HG02885 (cell line): ENCODE results near the gene SLC27A6.

ENCODE experiments used
- ATAC-seq: cut with Tn5 transposase; IDR thresholded peaks from one replicate; pipeline ENCODE4 v1.9.1; 2021; ENCODE audit warnings: mild to moderate bottlenecking; ENCODE audit not compliant: unreplicated experiment, poor library complexity

The SLC27A6 gene

DNA sequence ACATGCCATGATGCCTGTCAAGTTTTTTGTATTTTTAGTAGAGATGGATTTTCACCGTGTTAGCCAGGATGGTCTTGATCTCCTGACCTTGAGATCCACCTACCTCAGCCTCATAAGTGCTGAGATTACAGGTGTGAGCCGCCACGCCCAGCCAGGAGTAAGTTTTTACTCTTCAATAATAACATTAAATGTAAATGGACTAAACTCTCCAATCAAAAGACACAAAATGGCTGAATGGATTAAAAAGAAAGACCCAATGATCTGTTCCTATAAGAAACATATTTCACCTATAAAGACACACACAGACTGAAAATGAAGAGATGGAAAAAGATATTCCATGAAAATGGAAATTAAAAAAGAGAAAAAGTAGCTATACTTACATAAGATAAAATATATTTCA, 92.0 kb downstream of the SLC27A6 start:
- no peak for ATAC-seq

DNA sequence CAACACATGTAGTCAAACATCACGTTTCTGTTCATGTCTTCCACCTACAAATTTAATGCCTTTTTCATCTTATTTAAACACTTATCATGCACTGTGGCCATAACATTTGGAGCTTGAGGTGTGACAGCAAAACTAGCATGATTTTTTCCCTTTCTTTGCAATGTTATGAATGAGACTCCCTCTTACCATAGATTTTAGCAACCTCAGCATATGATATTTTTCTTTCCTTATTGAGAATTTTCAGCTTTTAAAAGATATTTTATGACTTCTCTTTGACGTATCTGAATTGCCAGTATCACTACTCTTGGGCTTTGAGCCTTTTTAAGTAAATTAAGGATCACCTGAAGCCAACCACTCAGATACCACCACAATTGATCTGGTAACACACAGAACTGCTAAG, 96.6 kb downstream of the SLC27A6 start:
- no peak for ATAC-seq

DNA sequence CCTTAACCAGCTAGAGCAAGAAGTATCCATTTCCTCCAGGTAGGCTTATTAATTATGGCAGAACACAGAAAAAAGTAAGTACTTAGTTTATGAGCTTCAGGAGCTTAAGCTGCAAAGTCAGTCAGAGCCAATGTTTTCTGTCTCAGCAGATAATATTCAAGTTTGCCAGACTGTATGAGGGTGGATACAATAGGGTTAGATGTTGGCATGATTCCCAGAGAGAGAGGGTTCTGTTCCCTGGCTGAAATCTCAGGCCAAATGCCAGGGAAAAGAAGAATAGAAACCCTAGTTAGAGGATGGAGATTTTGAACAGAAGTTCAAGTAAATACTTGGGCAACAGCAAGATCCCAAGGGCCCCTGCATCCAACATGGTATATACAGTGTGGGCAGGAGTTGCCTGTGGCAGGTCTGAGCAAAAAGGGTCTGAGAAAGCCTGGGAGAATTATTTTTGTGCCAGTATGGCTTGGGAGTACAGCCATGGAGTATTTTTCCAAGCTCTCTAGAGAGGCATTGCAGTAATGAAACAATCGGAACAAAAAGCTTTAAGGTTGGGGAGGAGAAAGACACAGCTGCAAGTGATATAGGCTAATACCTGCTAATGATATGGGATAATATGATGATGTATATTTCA, 98.3 kb downstream of the SLC27A6 start:
- ATAC-seq, result no peak

DNA sequence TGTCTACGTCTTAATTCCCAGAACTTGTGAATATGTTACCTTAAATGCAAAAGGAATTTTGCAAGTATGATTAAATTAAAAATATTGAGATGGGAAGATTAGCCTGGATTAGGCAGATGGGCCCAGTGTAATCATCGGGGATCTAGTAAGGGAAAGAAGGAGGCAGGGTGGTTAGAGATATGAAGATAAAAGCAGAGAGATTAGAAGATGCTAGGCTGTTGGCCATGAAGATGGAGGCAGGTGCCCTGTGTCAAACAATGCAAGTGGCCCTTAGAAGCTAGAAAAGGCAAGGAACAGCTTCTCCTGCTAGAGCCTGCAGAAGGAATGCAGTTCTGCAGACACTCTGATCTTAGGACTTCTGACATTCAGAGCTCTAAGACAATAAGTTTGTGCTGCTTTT, 100.4 kb downstream of the SLC27A6 start:
- no peak for ATAC-seq

DNA sequence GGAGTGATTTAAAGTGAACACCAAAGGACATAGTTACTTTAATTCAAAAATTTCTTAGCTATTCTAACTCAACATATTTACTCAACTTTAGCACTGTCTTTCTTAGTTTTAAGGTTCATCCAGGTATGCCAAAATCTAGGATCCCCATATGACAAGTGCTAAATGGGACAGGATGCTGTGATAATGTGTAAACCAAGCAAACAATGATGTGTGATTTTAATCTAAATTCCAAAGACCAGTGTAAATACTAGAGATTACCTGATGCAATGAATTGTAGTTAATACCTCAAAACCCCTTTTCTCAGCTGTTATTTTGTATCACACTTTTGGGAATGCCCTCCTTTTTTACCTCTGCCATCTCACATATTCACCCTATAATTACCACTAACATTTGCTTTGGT, 102.5 kb downstream of the SLC27A6 start:
- no peak for ATAC-seq

DNA sequence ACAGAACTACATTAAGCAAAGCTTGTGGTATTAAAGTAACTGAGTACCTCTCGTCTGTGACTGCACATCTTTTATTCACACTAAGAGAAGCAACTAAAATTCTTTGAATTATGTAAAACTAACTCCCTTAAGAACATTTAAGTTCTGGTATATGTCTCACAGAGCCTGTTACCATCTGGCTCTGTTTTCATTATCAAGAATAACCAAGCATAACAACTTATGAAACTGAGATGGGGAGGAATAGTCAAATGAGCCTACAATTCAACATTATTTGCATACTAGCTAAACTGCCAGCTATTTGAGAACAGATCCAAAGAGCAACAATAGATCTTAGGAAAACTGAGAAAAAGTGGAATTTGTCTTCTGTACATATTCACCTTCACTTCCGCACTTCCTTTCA, 104.0 kb downstream of the SLC27A6 start:
- ATAC-seq, result peak; percentile 62

DNA sequence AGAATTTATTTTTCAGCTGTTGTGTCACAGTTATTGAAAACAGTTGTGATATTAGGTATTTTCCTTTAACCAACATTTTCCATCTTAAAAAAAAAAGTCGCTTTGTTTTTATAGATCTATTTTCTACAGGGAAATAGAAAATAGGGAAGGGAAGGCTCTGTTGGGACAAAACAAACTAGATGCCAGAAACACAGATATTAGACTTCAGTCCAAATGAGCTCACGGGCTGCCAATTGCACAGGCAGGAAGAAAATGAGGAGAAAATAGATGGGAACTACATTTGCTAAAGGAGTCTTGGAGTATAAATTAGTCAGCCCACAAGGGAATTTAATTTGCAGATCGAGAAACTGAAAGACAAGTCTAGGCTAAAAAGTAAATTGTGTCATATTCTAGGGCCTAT, 107.8 kb downstream of the SLC27A6 start:
- no peak for ATAC-seq

DNA sequence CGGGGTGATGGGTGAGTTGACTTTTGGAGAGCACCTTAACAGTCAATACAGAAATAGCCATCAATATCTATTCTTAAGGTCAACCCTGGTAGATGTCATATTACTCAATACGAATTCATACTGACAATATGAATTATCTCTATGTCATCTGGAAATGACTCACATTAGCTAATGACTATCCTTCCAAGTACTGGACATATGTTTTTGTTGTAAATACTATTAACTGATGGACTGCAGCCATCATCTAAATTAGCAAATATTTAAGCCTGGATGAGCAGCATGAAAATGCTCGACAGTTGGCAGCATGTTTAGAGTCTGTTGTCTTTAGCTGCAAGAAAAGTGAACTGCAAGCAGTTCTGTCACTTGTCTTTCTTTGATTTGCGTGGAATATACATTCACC, 109.6 kb downstream of the SLC27A6 start:
- no peak for ATAC-seq

DNA sequence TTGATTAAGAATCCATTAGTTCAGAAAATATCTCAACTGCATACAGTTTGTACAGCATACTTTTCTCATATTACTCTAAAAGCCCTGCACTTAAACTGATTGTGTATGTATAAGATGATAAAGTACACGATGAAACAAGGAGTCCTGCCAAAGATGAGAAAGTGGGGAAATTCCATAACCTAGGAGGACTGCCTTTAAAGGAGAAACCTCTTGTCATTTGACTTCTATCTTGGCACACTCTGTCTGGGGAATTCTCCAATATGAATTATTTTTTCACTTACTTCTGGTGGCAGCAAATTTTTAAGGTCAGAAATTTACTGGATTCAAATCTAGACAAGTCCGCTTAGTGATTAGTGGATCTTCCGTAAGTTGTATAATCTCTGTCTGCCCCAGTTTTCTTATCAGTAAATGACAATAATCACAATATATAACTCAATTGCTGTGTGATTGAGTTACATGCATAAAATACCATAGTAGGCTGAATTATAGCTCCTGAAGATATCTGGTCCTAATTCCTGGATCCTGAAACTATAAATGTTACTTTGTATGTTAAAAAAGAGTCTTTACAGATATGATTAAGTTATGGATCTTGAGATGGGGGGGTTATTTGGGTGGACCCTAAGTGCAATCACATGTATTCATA, 112.3 kb downstream of the SLC27A6 start:
- no peak for ATAC-seq

DNA sequence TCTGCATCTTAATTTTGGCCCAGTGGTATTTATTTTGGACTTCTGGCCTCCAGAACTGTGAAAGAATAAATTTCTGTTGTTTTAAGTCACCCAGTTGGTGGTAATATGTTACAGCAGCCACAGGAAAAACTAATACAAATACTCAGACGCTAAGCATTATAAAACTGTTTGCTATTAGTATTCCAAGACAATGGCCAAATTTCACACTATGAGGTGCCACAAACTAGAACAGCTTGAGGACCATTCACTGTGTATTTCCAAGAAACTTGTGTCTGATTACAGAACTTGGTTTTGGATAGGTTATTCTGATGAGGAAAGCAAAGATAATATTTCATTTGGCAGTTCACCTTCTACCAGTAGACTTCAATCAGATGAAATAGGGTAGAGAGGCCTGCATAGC, 113.0 kb downstream of the SLC27A6 start:
- no peak for ATAC-seq

DNA sequence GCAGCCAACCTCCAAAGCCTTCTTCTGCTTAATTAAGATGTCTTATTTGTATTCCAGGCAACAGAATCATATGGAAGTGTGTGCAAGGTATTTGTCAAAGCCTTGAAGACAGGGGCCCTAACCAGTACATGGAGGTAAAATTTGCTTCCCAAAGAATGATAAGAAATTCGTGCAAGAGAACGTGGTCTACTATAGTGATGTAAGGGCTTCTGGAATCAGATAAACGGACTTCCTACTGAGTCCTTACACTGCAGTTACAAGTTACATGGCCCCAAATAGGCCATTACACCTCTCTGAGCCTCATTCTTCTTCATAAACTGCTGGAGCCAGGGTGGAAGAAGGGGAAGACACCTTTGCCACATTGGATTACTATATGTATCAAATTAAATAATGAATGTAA, 113.4 kb downstream of the SLC27A6 start:
- no peak for ATAC-seq

DNA sequence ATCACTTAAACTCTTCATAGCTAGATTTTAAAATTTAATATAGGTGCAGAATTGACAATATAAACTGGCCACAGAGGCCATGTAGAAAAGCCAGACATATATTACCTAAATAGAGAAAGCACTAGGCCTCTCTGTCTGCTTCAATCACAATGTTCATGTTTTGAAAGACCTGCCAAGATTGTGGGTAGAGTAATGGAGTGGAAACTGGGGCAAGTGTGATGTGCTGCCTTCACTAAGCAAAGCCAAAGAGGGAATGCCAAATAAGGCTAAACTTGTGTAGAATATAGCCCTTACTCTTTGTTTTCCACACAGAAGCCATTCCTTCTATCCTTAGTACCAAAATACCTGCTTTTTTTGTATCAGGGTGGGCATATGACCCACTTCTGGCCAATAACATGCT, 114.2 kb downstream of the SLC27A6 start:
- no peak for ATAC-seq

DNA sequence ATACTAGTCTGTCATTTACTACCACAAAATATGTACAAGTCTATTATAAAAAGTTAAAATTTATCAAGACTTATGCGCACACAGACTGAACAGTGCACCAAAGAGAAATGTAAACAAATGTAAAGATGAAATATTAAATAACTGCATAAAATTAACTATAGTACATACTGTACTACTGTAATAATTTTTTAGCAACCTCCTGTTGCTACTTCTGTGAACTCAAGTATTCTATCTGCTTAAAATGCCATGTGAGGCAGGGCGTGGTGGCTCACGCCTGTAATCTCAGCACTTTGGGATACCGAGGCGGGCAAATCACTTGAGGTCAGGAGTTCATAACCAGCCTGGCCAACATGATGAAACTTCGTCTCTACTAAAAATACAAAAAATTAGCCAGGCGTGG, 115.5 kb downstream of the SLC27A6 start:
- ATAC-seq, result no peak

DNA sequence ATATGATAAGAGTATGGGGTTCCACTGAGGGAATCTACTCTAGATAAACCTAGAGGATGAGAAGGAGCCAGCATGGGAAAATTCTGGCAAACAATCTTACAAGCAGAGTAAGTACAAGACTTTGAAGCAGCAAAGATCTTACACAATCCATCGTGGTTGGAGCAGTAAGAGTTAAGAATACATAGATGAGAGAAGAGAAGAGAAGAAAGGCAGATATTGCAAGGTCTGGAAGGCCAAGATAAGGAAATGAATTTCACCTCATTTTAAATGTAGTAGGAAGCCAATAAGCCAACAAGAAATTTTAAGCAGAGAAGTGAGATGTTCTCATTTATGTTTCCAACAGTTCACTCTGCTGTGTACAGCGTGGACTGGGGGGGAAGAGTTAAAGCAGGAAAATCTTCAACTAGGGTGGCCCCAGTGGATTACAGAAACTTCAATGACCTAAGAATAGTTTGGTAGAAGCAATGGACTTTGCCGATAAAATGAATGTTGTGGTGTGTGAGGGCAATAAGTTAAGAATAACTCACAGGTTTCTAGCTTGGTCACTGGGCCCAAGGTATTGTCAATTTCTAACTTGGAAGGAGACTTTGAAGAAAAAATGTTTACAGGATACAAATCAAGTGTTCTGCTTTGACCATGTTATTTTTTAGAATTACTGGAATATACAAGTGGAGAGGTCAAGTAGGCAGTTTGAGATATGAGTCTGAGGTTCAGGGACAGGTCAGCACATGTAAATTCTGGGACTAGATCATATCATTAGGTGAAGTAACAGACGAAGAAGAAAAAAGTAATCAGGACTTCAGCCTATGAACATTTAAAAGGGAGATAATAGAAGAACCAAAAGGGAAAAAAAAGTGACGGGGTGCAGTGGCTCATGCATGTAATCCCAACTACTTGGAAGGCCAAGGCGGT, 117.2 kb downstream of the SLC27A6 start:
- no peak for ATAC-seq
